Activated gamma-delta T cell treated with anti-CD3 and anti-CD28 coated beads, Interleukin-2, amount 50 U/mL, for 16 hours (primary cell): ENCODE measurements around the gene RAD23B.

ENCODE experiments used
- DNase-seq: peaks from one replicate; pipeline ENCODE4 v3.0.0-alpha.2; 2020; ENCODE audit warnings: low read depth

The RAD23B gene

DNA sequence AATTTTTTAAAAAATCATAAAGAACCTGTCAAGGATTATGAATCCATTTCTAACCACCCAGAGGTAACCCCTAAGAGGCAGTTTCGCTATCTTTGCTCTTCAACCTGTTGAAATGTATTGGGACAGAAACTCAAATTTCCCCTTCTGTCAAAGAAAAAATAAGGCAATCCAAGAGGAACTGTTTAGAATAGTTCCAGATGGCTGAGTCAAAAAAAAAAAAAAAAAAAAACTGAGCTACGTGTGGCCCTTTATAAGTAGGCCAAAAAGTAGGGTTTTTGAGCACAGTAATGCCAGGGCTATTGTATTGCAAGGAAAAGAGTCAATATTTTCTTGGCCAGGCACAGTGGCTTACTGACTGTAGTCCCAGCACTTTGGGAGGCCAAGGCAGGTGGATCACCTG, 94.9 kb downstream of the RAD23B start:
- DNase-seq, result no peak
